ENCODE measurements around the gene TP63. TPM values are rescaled to one million over a fixed set of nuclear protein-coding genes. Genes with fewer than 3 reads are reported as not detected.

Gene TP63
- total RNA-seq, 1 donor from 2014 or later: 1.1 TPM

- no peak for TF ChIP-seq CTCF (IDR thresholded peaks at IDR 0.05; ENCODE audit: insufficient read depth, low read depth, low read length)
- TF ChIP-seq EZH2 (IDR thresholded peaks at IDR 0.05; ENCODE audit: insufficient read depth, low read length): no peak
- H3K36me3 Mint-ChIP-seq (ENCODE audit: low read depth, unreplicated experiment): no peaks in the 10 kb centered on the region
- DNase-seq (ENCODE audit: low read depth): no peak
- Histone ChIP-seq H4K20me1 (ENCODE audit: insufficient read depth, low read length) (no peaks in the 10 kb centered on the region), H3K27ac (ENCODE audit: low read depth, low read length) (no peak overlapping the region), H2AFZ (ENCODE audit: low read depth, low read length) (no peak overlapping the region), H3K27me3 (ENCODE audit: insufficient read depth, low read length) (no peaks in the 10 kb centered on the region), H3K4me2 (ENCODE audit: low read length) (no peak overlapping the region), H3K36me3 (ENCODE audit: insufficient read depth, low read length) (no peaks in the 10 kb centered on the region), H3K9me3 (ENCODE audit: insufficient read depth, low read depth, low read length) (no peaks in the 10 kb centered on the region), H3K4me1 (ENCODE audit: insufficient read depth, low read length) (no peaks in the 10 kb centered on the region), H3K4me3 (ENCODE audit: insufficient read depth, low read depth, low read length) (no peak overlapping the region), H3K9ac (ENCODE audit: low read length) (no peak overlapping the region), H3K79me2 (ENCODE audit: insufficient read depth, low read length) (no peaks in the 10 kb centered on the region)
- H3K27me3 Mint-ChIP-seq (ENCODE audit: low read depth, unreplicated experiment): no peaks in the 10 kb centered on the region
- H3K4me1 Mint-ChIP-seq (ENCODE audit: low read depth, unreplicated experiment): peaks cover 8% of the 10 kb centered on the region
- H3K27ac Mint-ChIP-seq (ENCODE audit: unreplicated experiment): no peak overlapping the region
- H3K4me3 Mint-ChIP-seq (ENCODE audit: unreplicated experiment): no peak overlapping the region
- FAIRE-seq: no peak
- no peaks in the 10 kb centered on the region for H3K9me3 Mint-ChIP-seq (ENCODE audit: unreplicated experiment)
Measured at GRCh38 chr3:189720736-189721417, 89.7 kb downstream of the TP63 start.

GRCh38 chr3:189721873-189722665, 90.9 kb downstream of the TP63 start:
- FAIRE-seq (no peak), DNase-seq (ENCODE audit: low read depth) (no peak)
- no peaks in the 10 kb centered on the region for H3K36me3 Mint-ChIP-seq (ENCODE audit: low read depth, unreplicated experiment)
- H3K9me3 ChIP-seq (ENCODE audit: insufficient read depth, low read depth, low read length): no peaks in the 10 kb centered on the region
- H3K4me3 Mint-ChIP-seq (ENCODE audit: unreplicated experiment): no peak overlapping the region
- H3K27me3 Mint-ChIP-seq (ENCODE audit: low read depth, unreplicated experiment): no peaks in the 10 kb centered on the region
- no peaks in the 10 kb centered on the region for H4K20me1 ChIP-seq (ENCODE audit: insufficient read depth, low read length)
- H3K9ac ChIP-seq (ENCODE audit: low read length): no peak overlapping the region
- TF ChIP-seq CTCF (IDR thresholded peaks at IDR 0.05; ENCODE audit: insufficient read depth, low read depth, low read length): no peak
- no peak for TF ChIP-seq EZH2 (IDR thresholded peaks at IDR 0.05; ENCODE audit: insufficient read depth, low read length)
- no peaks in the 10 kb centered on the region for H3K9me3 Mint-ChIP-seq (ENCODE audit: unreplicated experiment)
- H3K4me1 ChIP-seq (ENCODE audit: insufficient read depth, low read length): no peaks in the 10 kb centered on the region
- H3K4me1 Mint-ChIP-seq (ENCODE audit: low read depth, unreplicated experiment): peaks cover 8% of the 10 kb centered on the region
- H3K27ac Mint-ChIP-seq (ENCODE audit: unreplicated experiment): no peak overlapping the region
- H3K27me3 ChIP-seq (ENCODE audit: insufficient read depth, low read length): no peaks in the 10 kb centered on the region
- no peaks in the 10 kb centered on the region for H3K79me2 ChIP-seq (ENCODE audit: insufficient read depth, low read length)
- H3K4me2 ChIP-seq (ENCODE audit: low read length): no peak overlapping the region
- H3K36me3 ChIP-seq (ENCODE audit: insufficient read depth, low read length): no peaks in the 10 kb centered on the region
- H3K4me3 ChIP-seq (ENCODE audit: insufficient read depth, low read depth, low read length): no peak overlapping the region
- no peak overlapping the region for H2AFZ ChIP-seq (ENCODE audit: low read depth, low read length)
- H3K27ac ChIP-seq (ENCODE audit: low read depth, low read length): no peak overlapping the region

- Histone ChIP-seq H3K36me3 (ENCODE audit: insufficient read depth, low read length) (no peaks in the 10 kb centered on the region), H4K20me1 (ENCODE audit: insufficient read depth, low read length) (no peaks in the 10 kb centered on the region), H3K4me2 (ENCODE audit: low read length) (no peak overlapping the region), H3K4me1 (ENCODE audit: insufficient read depth, low read length) (no peaks in the 10 kb centered on the region), H3K9me3 (ENCODE audit: insufficient read depth, low read depth, low read length) (no peaks in the 10 kb centered on the region), H3K4me3 (ENCODE audit: insufficient read depth, low read depth, low read length) (no peak overlapping the region), H3K9ac (ENCODE audit: low read length) (no peak overlapping the region), H3K79me2 (ENCODE audit: insufficient read depth, low read length) (no peaks in the 10 kb centered on the region), H3K27ac (ENCODE audit: low read depth, low read length) (no peak overlapping the region), H2AFZ (ENCODE audit: low read depth, low read length) (no peak overlapping the region), H3K27me3 (ENCODE audit: insufficient read depth, low read length) (no peaks in the 10 kb centered on the region)
- Mint-ChIP-seq H3K36me3 (ENCODE audit: low read depth, unreplicated experiment) (no peaks in the 10 kb centered on the region), H3K27ac (ENCODE audit: unreplicated experiment) (no peak overlapping the region), H3K4me3 (ENCODE audit: unreplicated experiment) (no peak overlapping the region), H3K4me1 (ENCODE audit: low read depth, unreplicated experiment) (peaks cover 8% of the 10 kb centered on the region), H3K27me3 (ENCODE audit: low read depth, unreplicated experiment) (no peaks in the 10 kb centered on the region), H3K9me3 (ENCODE audit: unreplicated experiment) (peaks cover 2% of the 10 kb centered on the region)
- DNase-seq (ENCODE audit: low read depth) (no peak), FAIRE-seq (no peak)
- no peak for TF ChIP-seq CTCF (IDR thresholded peaks at IDR 0.05; ENCODE audit: insufficient read depth, low read depth, low read length)
- no peak for TF ChIP-seq EZH2 (IDR thresholded peaks at IDR 0.05; ENCODE audit: insufficient read depth, low read length)
Measured at GRCh38 chr3:189724356-189724755, 93.2 kb downstream of the TP63 start.

Data from astrocyte (in vitro differentiated cells and primary cell).